WERI-Rb-1 (cell line): Measurements from ENCODE around the gene CPNE1.

Experiments
- DNase-seq: peaks from one replicate; pipeline ENCODE4 v3.0.0-alpha.2; 2020
- H3K27ac ChIP-seq: fragments of 250-450 bp; sonication (Bioruptor Pico); 2 replicates; pipeline ENCODE4 v1.5.1; 2020; ENCODE audit warnings: mild to moderate bottlenecking, moderate library complexity
- H3K27me3 ChIP-seq: fragments of 250-450 bp; sonication (Bioruptor Pico); 2 replicates; pipeline ENCODE4 v1.5.1; 2021; ENCODE audit warnings: mild to moderate bottlenecking, low read depth, moderate library complexity; ENCODE audit not compliant: insufficient read depth, severe bottlenecking
- H3K36me3 ChIP-seq: fragments of 250-450 bp; sonication (Bioruptor Pico); 2 replicates; pipeline ENCODE4 v1.5.1; 2020; ENCODE audit warnings: mild to moderate bottlenecking, moderate library complexity
- H3K4me3 ChIP-seq: 2 replicates; pipeline ENCODE4 v1.5.1; 2011; ENCODE audit warnings: low read depth, mild to moderate bottlenecking, control low read depth, low read length
- H3K9me3 ChIP-seq: fragments of 250-450 bp; sonication (Bioruptor Pico); 2 replicates; pipeline ENCODE4 v1.5.1; 2021; ENCODE audit warnings: mild to moderate bottlenecking, moderate library complexity; ENCODE audit not compliant: severe bottlenecking
- TF ChIP-seq, protein P1 (sequence below): IDR thresholded peaks from 2 replicates; pipeline ENCODE4 v1.5.1; 2011; ENCODE audit warnings: low read depth, mild to moderate bottlenecking, control low read depth, inconsistent platforms, low read length

Gene CPNE1

GRCh38 chr20:35665949-35666288 lies 1.2 kb upstream of the CPNE1 start:
- Histone ChIP-seq H3K9me3 (no peaks in the 10 kb centered on the region), H3K27ac (no peak overlapping the region), H3K36me3 (peaks cover 28% of the 10 kb centered on the region), H3K27me3 (no peaks in the 10 kb centered on the region), H3K4me3 (no peak overlapping the region)
- no peak for DNase-seq
- TF ChIP-seq, protein P1, sequence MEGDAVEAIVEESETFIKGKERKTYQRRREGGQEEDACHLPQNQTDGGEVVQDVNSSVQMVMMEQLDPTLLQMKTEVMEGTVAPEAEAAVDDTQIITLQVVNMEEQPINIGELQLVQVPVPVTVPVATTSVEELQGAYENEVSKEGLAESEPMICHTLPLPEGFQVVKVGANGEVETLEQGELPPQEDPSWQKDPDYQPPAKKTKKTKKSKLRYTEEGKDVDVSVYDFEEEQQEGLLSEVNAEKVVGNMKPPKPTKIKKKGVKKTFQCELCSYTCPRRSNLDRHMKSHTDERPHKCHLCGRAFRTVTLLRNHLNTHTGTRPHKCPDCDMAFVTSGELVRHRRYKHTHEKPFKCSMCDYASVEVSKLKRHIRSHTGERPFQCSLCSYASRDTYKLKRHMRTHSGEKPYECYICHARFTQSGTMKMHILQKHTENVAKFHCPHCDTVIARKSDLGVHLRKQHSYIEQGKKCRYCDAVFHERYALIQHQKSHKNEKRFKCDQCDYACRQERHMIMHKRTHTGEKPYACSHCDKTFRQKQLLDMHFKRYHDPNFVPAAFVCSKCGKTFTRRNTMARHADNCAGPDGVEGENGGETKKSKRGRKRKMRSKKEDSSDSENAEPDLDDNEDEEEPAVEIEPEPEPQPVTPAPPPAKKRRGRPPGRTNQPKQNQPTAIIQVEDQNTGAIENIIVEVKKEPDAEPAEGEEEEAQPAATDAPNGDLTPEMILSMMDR, result no peak

DNA sequence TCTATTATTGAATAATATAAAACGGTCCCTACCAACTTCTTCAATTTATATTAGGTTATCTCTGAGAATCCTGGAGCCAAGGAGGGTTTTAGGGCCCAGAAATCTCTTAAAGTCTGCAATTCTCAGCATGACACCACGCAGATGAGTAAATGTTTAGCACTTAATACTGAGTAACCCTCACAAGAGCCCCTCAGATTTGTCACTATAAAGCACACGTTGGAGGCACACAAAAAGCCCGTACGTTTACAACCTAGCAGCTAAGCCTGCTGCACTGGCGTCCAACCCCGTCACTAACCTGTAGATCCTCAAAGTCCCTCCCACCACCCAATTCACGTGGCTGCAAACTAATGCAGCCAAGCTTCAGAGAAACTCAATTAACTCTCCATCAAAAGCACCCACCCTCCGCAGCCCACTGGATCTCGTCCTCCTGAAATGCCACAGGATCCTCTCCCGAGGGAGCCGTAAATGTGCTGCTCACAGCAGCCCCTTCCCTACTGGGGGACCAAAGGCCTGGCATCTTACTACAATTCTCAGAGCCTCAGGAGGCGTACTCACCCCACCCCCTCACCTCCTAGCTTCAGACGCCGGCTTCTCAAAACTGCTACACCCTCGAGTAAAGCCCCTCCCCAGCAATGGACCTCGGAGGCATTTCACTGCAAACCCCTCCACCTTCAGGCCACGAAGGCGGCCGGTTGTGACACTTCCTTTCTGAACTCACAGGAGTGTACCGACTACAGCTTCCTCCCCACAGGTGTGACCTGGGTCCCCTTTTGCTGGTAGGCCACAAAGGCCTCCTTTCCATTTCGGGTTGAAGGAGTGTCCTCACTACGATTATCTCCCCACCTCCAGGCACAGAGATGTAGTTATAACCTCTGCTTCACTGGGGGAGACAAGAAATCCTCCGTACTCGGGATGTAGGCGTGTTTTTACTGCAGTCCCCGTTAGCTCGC lies 909 bp downstream of the CPNE1 start:
- peak overlapping the region; percentile 99 for H3K27ac ChIP-seq

GRCh38 chr20:35662551-35662950 lies 2.1 kb downstream of the CPNE1 start:
- TF ChIP-seq, protein P1, result no peak
- Histone ChIP-seq H3K27ac (no peak overlapping the region), H3K9me3 (no peaks in the 10 kb centered on the region), H3K4me3 (no peak overlapping the region), H3K36me3 (peaks cover 16% of the 10 kb centered on the region), H3K27me3 (no peaks in the 10 kb centered on the region)
- no peak for DNase-seq

More for the DNA sequence above, 909 bp downstream of the CPNE1 start:
- no peaks in the 10 kb centered on the region for H3K27me3 ChIP-seq
- peak overlapping the region; percentile 62 for H3K4me3 ChIP-seq
- no peaks in the 10 kb centered on the region for H3K9me3 ChIP-seq
- peak; percentile 57 for DNase-seq
- TF ChIP-seq, protein P1, result no peak
- H3K36me3 ChIP-seq, result peaks cover 16% of the 10 kb centered on the region

- no peak overlapping the region for H3K27ac ChIP-seq
- no peak overlapping the region for H3K4me3 ChIP-seq
- H3K27me3 ChIP-seq, result no peaks in the 10 kb centered on the region
- no peaks in the 10 kb centered on the region for H3K9me3 ChIP-seq
- DNase-seq, result no peak
- peaks cover 22% of the 10 kb centered on the region for H3K36me3 ChIP-seq
- TF ChIP-seq, protein P1, result no peak
Observed at GRCh38 chr20:35661908-35662307, 2.8 kb downstream of the CPNE1 start.

- Histone ChIP-seq H3K9me3 (no peaks in the 10 kb centered on the region), H3K4me3 (no peak overlapping the region), H3K27me3 (no peaks in the 10 kb centered on the region), H3K27ac (no peak overlapping the region), H3K36me3 (peaks cover 26% of the 10 kb centered on the region)
- no peak for DNase-seq
- TF ChIP-seq, protein P1, result no peak
Observed at GRCh38 chr20:35661053-35661452, 3.6 kb downstream of the CPNE1 start.
